HL-60 (cell line): Measurements from ENCODE around the gene RSBN1L.
A peak's percentile ranks its signal among the peaks of the same experiment; 100 is the strongest.

Experiments
- DNase-seq, 2 experiments: peaks; one replicate each; pipeline ENCODE4 v3.0.0-alpha.2; 2010 to 2020; ENCODE audit warnings: low read depth in 1 of 2, low spot score in 1 of 2
- H3K27ac ChIP-seq: fragments of 250-450 bp; sonication (Bioruptor Pico); replicated peaks from 2 replicates; pipeline ENCODE4 v1.5.1; 2020; ENCODE audit warnings: mild to moderate bottlenecking, moderate library complexity
- H3K27me3 ChIP-seq: fragments of 250-450 bp; sonication (Bioruptor Pico); 2 replicates; pipeline ENCODE4 v1.5.1; 2021; ENCODE audit warnings: mild to moderate bottlenecking, moderate library complexity; ENCODE audit not compliant: insufficient read depth, poor library complexity, severe bottlenecking
- H3K4me3 ChIP-seq: replicated peaks from 2 replicates; pipeline ENCODE4 v1.5.1; 2011; ENCODE audit warnings: mild to moderate bottlenecking, control low read depth, low read length; ENCODE audit not compliant: insufficient read depth
- GABPA ChIP-seq: IDR thresholded peaks from 2 replicates; pipeline ENCODE4 v1.6.1; 2012; ENCODE audit warnings: low read depth
- POLR2AphosphoS5 ChIP-seq: IDR thresholded peaks from 2 replicates; pipeline ENCODE4 v1.6.1; 2012; ENCODE audit warnings: low read depth
- SPI1 ChIP-seq: IDR thresholded peaks from 2 replicates; pipeline ENCODE4 v1.6.1; 2012; ENCODE audit warnings: low read depth, mild to moderate bottlenecking, borderline replicate concordance
- TF ChIP-seq, protein P1 (sequence below): IDR thresholded peaks from 2 replicates; pipeline ENCODE4 v1.6.1; 2012; ENCODE audit warnings: low read depth; ENCODE audit not compliant: insufficient replicate concordance
- TF ChIP-seq, protein P2 (sequence below): IDR thresholded peaks from one replicate; pipeline ENCODE4 v1.5.1; 2011; ENCODE audit warnings: low read length, control low read depth, inconsistent platforms; ENCODE audit not compliant: insufficient read depth

Gene RSBN1L

DNA sequence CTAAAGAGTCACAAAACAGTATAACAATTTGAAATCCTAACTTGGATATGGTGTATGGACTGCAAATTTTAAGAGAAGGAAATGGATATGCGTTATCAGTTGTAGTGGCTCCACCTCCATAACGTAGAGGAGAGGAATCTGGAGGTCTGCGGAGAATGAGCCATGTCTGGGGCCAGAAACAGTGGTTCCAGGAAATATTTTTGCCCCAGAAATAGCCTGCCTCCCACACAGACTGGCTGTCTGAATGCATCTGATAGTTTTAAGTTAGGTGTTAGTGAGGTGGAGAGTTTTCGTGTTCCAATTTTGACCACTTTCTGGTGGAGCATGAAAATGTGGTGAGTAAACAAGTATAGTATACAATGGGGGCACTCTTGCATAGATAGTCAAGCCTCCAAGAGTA is 103.9 kb downstream of the RSBN1L start:
- TF ChIP-seq, protein P1, sequence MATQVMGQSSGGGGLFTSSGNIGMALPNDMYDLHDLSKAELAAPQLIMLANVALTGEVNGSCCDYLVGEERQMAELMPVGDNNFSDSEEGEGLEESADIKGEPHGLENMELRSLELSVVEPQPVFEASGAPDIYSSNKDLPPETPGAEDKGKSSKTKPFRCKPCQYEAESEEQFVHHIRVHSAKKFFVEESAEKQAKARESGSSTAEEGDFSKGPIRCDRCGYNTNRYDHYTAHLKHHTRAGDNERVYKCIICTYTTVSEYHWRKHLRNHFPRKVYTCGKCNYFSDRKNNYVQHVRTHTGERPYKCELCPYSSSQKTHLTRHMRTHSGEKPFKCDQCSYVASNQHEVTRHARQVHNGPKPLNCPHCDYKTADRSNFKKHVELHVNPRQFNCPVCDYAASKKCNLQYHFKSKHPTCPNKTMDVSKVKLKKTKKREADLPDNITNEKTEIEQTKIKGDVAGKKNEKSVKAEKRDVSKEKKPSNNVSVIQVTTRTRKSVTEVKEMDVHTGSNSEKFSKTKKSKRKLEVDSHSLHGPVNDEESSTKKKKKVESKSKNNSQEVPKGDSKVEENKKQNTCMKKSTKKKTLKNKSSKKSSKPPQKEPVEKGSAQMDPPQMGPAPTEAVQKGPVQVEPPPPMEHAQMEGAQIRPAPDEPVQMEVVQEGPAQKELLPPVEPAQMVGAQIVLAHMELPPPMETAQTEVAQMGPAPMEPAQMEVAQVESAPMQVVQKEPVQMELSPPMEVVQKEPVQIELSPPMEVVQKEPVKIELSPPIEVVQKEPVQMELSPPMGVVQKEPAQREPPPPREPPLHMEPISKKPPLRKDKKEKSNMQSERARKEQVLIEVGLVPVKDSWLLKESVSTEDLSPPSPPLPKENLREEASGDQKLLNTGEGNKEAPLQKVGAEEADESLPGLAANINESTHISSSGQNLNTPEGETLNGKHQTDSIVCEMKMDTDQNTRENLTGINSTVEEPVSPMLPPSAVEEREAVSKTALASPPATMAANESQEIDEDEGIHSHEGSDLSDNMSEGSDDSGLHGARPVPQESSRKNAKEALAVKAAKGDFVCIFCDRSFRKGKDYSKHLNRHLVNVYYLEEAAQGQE, result no peak
- TF ChIP-seq GABPA (no peak), SPI1 (no peak), POLR2AphosphoS5 (no peak)
- TF ChIP-seq, protein P2, sequence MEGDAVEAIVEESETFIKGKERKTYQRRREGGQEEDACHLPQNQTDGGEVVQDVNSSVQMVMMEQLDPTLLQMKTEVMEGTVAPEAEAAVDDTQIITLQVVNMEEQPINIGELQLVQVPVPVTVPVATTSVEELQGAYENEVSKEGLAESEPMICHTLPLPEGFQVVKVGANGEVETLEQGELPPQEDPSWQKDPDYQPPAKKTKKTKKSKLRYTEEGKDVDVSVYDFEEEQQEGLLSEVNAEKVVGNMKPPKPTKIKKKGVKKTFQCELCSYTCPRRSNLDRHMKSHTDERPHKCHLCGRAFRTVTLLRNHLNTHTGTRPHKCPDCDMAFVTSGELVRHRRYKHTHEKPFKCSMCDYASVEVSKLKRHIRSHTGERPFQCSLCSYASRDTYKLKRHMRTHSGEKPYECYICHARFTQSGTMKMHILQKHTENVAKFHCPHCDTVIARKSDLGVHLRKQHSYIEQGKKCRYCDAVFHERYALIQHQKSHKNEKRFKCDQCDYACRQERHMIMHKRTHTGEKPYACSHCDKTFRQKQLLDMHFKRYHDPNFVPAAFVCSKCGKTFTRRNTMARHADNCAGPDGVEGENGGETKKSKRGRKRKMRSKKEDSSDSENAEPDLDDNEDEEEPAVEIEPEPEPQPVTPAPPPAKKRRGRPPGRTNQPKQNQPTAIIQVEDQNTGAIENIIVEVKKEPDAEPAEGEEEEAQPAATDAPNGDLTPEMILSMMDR, result no peak
- Histone ChIP-seq H3K27me3 (no peaks in the 10 kb centered on the region), H3K27ac (no peak overlapping the region), H3K4me3 (peak overlapping the region; percentile 99; the same call in 1 of the 2 replicates)
- DNase-seq, result no peak

DNA sequence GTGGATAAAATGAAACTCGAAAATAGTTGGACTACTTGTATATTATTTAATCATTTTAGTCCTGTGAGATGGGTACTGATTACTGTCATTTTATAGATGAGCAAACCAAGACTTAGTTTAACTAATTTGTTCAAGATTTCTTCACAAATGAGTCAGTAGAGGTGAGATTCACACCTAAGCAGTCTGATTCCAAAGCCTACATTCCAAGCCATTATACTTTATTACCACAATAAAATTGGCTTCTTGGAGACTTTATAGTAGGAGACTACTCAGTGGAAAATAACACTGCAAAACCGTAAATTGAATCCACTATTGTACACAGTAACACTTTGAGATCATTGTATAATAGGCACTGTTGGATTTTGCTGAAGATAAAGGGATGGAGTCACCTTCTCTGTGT is 104.5 kb downstream of the RSBN1L start:
- no peak overlapping the region for H3K27ac ChIP-seq
- TF ChIP-seq POLR2AphosphoS5, result no peak
- TF ChIP-seq GABPA, result no peak
- no peak for TF ChIP-seq SPI1
- TF ChIP-seq, protein P2, result no peak
- TF ChIP-seq, protein P1, result no peak
- no peak overlapping the region for H3K4me3 ChIP-seq
- no peak for DNase-seq
- H3K27me3 ChIP-seq, result no peaks in the 10 kb centered on the region

DNA sequence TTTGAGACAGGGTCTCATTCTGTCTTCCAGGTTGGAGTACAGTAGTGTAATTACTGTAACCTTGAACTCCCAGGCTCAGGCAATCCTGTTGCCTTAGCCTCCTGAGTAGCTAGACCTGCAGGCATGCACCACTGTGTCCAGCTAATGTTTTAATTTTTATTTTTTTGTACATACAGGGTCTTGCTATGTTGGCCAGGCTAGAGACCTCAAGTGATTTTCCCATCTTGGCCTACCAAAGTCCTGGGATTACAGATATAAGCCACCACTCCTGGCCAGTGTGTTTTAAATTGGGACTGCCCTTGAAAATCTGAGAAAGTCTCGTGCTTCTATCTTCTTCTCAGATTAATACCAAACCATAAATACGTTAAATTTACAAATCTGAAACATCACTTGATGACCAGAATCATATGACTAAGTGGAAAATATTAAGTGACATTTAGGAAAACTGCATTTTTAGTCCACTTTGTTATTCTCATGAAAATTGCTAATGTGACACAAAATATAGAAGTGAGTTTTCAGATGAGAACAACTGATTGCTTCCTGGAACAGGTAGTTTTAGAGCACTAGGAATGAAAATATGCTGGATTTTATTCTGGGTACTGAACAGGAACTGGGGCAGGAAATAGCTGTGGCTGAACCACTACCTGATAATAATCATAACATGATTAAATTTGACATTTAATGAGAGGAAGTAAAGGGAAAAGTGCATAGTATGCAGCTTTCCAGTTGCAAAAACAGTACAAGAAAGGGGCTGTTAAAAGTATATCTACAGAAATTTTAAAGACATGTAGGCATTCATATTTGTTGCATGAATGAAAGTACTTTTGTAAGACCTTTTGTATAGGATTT is 106.5 kb downstream of the RSBN1L start:
- DNase-seq, result no peak
- peak; percentile 16; the same call in 1 of the 2 replicates for TF ChIP-seq SPI1
- no peak for TF ChIP-seq POLR2AphosphoS5
- Histone ChIP-seq H3K27me3 (no peaks in the 10 kb centered on the region), H3K4me3 (no peak overlapping the region), H3K27ac (no peak overlapping the region)

DNA sequence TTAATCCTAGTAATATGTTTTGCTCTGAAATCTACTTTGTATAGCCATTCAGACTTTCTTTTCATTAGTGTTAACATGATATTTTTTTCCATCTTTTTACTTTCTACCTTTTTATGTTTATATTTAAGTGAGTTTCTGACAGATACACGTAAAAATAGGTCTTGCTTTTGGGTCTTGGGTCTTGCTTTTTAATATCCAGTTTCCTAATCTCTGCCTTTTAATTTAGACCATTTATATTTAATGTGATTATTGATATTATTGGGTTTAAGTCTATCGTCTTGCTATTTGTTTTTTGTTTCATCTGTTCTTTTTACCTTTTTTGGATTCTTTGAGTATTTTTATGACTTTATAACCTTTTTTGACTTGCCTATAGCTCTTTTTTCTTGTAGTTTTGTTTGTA is 110.2 kb downstream of the RSBN1L start:
- DNase-seq, result no peak
- TF ChIP-seq POLR2AphosphoS5, result no peak
- TF ChIP-seq SPI1, result no peak
- TF ChIP-seq, protein P2, result no peak
- TF ChIP-seq, protein P1, result no peak
- TF ChIP-seq GABPA, result no peak
- no peak overlapping the region for H3K27ac ChIP-seq
- no peaks in the 10 kb centered on the region for H3K27me3 ChIP-seq
- no peak overlapping the region for H3K4me3 ChIP-seq
